ENCODE data around the gene CLEC18B. TPM values are rescaled to one million over a fixed set of nuclear protein-coding genes. Genes with fewer than 3 reads are reported as not detected.
A peak's percentile ranks its signal among the peaks of the same experiment; 100 is the strongest.
"Not testable (repeated sequence)": the region's sequence is repeated elsewhere in the genome, so short reads cannot be mapped to it uniquely, and the experiment has no call there.

Gene CLEC18B
- total RNA-seq, 2 experiments from 2014 or later = 0.23 TPM; not detected in 1

DNA sequence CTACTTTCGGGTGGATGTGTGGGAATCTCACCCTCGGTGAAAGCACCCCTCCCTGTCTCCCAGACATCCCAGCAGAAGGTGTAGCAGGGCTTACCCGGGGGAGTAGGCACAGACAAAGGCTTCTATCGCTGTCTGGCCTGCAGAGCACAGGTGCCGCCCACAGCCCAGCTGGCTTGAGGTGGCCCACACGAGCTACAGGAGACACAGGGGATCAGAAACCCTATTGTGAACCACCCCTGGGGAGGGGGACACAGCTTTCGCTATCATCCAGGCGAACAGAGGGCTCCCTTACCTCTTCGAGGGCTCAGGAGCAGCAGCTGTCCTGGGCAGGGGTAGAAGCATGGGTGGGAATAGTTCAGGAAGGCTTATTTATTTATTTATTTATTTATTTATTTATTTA lies 7.8 kb downstream of the CLEC18B start:
- ATAC-seq; H3K9me3 Mint-ChIP-seq (ENCODE audit: low read depth); DNase-seq; POLR2A ChIA-PET; H3K4me1 Mint-ChIP-seq; H3K4me3 Mint-ChIP-seq; H3K36me3 Mint-ChIP-seq (ENCODE audit: low read depth); H3K27me3 Mint-ChIP-seq; H3K27ac Mint-ChIP-seq; CTCF ChIA-PET; intact Hi-C loops (cut with DNase I, micrococcal nuclease): not testable (repeated sequence)

- CTCF ChIA-PET; DNase-seq; intact Hi-C loops (cut with DNase I, micrococcal nuclease); H3K27ac Mint-ChIP-seq; POLR2A ChIA-PET; H3K9me3 Mint-ChIP-seq (ENCODE audit: low read depth); H3K4me3 Mint-ChIP-seq; H3K27me3 Mint-ChIP-seq; ATAC-seq; H3K4me1 Mint-ChIP-seq; H3K36me3 Mint-ChIP-seq (ENCODE audit: low read depth): not testable (repeated sequence)
Observed at GRCh38 chr16:74412775-74413390, 8.4 kb downstream of the CLEC18B start.

DNA sequence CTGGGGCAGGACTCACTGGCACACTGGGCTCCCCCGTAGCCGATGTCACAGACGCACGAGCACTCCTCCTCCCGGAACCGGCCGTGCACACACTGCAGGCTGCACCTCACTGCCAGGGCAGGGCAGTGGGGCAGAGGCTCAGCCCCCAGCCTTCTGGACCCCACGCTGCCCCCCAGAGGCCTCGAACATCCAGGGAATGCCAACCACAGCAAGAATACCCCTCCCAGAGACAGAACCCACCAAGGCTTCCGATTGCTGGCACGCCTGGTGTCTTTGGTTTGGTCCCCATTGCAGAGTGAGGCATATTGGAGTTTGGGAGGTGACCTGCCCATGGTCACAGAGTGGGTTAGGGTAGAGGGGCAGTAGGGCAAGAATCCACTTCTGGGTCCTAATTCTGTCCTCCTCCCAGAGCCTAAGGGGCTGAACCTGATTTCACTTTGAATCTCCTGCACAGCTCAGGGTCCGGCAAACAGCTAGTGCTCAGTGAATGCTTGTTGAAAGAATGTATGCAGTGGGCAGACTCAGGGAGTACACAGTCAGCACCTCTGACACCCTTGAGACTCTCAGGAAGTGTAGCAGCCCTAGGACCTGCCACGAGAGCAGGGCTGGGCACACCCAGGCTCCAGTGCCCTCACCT lies 9.0 kb downstream of the CLEC18B start:
- H3K4me1 Mint-ChIP-seq = not testable (repeated sequence)

GRCh38 chr16:74410981-74411380 lies 10.3 kb downstream of the CLEC18B start:
- intact Hi-C loops (cut with DNase I, micrococcal nuclease); H3K27ac Mint-ChIP-seq; H3K9me3 Mint-ChIP-seq (ENCODE audit: low read depth); H3K27me3 Mint-ChIP-seq; POLR2A ChIA-PET; H3K4me3 Mint-ChIP-seq; H3K36me3 Mint-ChIP-seq (ENCODE audit: low read depth); ATAC-seq; CTCF ChIA-PET; DNase-seq; H3K4me1 Mint-ChIP-seq: not testable (repeated sequence)

More for the DNA sequence above, 9.0 kb downstream of the CLEC18B start:
- H3K27me3 Mint-ChIP-seq; ATAC-seq; CTCF ChIA-PET; POLR2A ChIA-PET; DNase-seq; H3K9me3 Mint-ChIP-seq (ENCODE audit: low read depth); H3K36me3 Mint-ChIP-seq (ENCODE audit: low read depth); H3K27ac Mint-ChIP-seq; H3K4me3 Mint-ChIP-seq; intact Hi-C loops (cut with DNase I, micrococcal nuclease): not testable (repeated sequence)

DNA sequence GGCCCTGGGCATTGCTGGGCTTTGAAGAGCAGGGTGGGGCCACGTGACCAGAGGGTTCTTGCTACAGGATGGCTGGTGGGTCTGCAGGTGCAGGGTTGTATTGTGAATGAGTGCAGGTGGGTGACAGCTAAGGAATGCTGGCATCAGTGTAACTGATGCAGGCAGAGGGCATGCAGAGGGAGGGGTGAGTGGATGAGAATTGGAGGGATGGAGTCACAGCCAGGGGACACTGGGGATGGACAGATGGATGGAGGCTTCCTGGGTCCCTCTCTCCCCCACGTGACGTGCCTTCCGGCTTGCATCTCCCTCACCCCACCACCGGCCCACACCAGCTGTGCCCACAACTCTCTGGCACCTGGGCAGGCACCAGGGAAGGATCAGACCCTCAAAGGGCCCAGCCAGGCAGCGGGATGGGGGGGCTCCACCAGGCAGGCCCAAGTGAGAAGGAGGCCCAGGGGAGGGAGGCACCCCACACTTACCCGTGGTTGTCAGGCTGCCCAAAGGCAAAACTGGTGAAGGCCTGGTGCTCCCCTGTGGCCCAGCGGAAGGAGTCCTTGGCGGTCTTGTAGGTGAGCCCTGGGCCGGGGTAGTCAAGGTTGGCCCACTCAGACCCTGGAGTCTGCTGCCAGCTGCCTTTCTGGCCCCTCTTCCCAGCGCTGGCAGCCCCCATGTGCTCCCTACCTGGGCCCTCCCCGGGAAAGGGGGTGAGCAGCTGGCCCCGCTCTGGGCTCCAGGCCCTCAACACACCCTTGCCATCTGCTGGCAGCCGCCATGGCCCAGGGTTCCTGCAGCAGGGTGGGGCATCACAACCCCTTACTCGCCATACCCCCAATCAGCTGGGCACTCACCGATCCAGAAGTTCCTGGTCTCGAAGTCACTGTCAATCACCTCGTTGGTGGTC lies 11.0 kb downstream of the CLEC18B start:
- H3K27me3 Mint-ChIP-seq, ATAC-seq, H3K27ac Mint-ChIP-seq: not testable (repeated sequence)

GRCh38 chr16:74409185-74409981 lies 11.9 kb downstream of the CLEC18B start:
- H3K9me3 Mint-ChIP-seq (ENCODE audit: low read depth); H3K4me1 Mint-ChIP-seq; intact Hi-C loops (cut with DNase I, micrococcal nuclease); POLR2A ChIA-PET; H3K27me3 Mint-ChIP-seq; DNase-seq; H3K36me3 Mint-ChIP-seq (ENCODE audit: low read depth); H3K4me3 Mint-ChIP-seq; H3K27ac Mint-ChIP-seq; CTCF ChIA-PET; ATAC-seq: not testable (repeated sequence)

More for the DNA sequence above, 11.0 kb downstream of the CLEC18B start:
- H3K4me1 Mint-ChIP-seq; H3K36me3 Mint-ChIP-seq (ENCODE audit: low read depth); H3K9me3 Mint-ChIP-seq (ENCODE audit: low read depth); POLR2A ChIA-PET; intact Hi-C loops (cut with DNase I, micrococcal nuclease); DNase-seq; CTCF ChIA-PET; H3K4me3 Mint-ChIP-seq: not testable (repeated sequence)

DNA sequence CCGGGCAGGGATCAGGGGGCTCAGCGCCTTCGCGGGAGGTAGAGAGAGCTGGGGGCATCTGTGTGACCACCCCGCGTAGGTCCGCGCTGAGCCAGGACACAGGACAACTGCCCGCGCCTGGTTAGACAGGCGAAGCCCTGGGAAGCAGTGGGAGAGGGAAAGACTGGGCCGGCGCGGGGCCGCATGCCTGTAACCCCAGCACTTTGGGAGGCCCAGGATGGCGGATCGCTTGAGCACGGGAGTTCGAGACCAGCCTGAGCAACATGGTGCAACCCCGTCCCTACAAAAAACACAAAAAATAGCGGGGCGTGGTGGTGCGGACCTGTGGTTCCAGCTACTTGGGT lies 13.9 kb downstream of the CLEC18B start:
- POLR2A ChIA-PET, H3K4me1 Mint-ChIP-seq, ATAC-seq: not testable (repeated sequence)

DNA sequence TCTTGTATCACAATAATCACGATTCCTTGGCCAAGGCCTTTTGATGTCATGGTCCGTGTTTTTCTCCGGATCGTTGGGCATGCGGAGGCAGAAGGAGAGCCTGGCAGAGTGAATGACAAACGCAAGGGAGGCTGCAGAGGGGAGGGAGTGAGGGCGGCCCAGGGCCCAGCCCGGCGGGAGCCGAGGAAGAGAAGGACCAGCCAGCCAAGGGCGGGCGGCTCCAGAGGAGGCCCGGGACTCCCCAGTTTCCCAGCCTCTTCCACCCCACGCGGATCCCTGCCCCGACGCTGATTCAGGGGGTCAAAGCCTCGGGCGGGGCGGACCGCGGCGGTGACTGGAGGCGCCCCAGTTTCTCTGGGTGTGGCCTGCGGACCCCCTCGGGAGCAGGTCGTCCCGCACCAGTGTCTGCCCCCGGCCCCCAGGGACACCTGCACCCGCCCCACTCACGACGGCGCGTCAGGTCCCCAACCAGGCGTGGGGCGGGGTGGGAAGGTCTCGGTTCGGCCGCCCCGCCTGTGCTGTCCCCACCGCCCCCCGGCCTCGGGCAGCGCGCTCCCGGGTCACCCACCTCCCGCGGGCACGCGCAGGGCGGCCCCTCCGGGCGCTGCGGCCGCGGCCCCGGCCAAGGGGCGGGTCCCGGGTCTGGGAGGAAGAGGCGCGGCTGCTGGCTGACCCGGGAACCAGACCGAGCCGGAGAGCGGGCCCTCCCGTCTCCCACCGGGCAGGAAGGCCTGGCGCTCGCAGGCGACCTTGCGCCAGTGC lies 14.5 kb downstream of the CLEC18B start:
- H3K36me3 Mint-ChIP-seq (ENCODE audit: low read depth); H3K4me1 Mint-ChIP-seq; DNase-seq; H3K27ac Mint-ChIP-seq; H3K27me3 Mint-ChIP-seq; CTCF ChIA-PET; H3K9me3 Mint-ChIP-seq (ENCODE audit: low read depth); H3K4me3 Mint-ChIP-seq; intact Hi-C loops (cut with DNase I, micrococcal nuclease); POLR2A ChIA-PET: not testable (repeated sequence)
- ATAC-seq = peak; percentile 37

More for the DNA sequence above, 13.9 kb downstream of the CLEC18B start:
- H3K36me3 Mint-ChIP-seq (ENCODE audit: low read depth); H3K9me3 Mint-ChIP-seq (ENCODE audit: low read depth); H3K27ac Mint-ChIP-seq; H3K4me3 Mint-ChIP-seq; DNase-seq; intact Hi-C loops (cut with DNase I, micrococcal nuclease); CTCF ChIA-PET; H3K27me3 Mint-ChIP-seq: not testable (repeated sequence)

GRCh38 chr16:74404148-74404933 lies 16.9 kb downstream of the CLEC18B start:
- CTCF ChIA-PET; H3K9me3 Mint-ChIP-seq (ENCODE audit: low read depth); intact Hi-C loops (cut with DNase I, micrococcal nuclease); ATAC-seq; H3K36me3 Mint-ChIP-seq (ENCODE audit: low read depth); DNase-seq; H3K27ac Mint-ChIP-seq; H3K4me3 Mint-ChIP-seq; H3K27me3 Mint-ChIP-seq; H3K4me1 Mint-ChIP-seq; POLR2A ChIA-PET: not testable (repeated sequence)

DNA sequence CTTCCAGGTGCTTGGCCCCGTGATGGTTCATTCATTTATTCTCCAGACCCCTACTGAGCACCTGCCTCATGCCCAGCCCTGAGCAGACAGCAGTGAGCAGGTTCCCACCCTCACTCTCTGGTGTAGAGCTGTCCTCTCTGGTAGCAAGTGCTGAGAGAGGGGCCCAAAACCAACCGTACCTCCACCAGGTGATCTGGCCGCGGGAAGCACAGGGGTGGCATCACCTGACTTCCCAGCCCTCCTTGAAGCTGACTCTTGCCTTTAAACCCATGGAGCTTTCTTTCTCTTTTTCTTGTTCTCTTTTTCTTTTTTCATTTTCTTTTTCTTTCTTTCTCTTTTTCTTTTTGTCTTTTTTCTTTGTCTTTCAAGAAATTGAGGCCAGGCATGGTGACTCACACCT lies 21.0 kb downstream of the CLEC18B start:
- ATAC-seq; H3K27me3 Mint-ChIP-seq; H3K4me3 Mint-ChIP-seq; intact Hi-C loops (cut with DNase I, micrococcal nuclease); DNase-seq; POLR2A ChIA-PET; CTCF ChIA-PET; H3K36me3 Mint-ChIP-seq (ENCODE audit: low read depth); H3K27ac Mint-ChIP-seq; H3K9me3 Mint-ChIP-seq (ENCODE audit: low read depth); H3K4me1 Mint-ChIP-seq: not testable (repeated sequence)

Data from activated CD4-positive, alpha-beta T cell treated with anti-CD3 and anti-CD28 coated beads for 36 hours (primary cell).